HEK293 (cell line): ENCODE measurements around the gene DNMBP.

Source experiments
- ELK4 ChIP-seq: IDR thresholded peaks from 2 replicates; pipeline ENCODE4 v1.6.1; 2011; ENCODE audit warnings: mild to moderate bottlenecking, low read depth, low read length, borderline replicate concordance
- KLF9 ChIP-seq: fragments of 450-650 bp; formaldehyde crosslinking; IDR thresholded peaks from 2 replicates; pipeline ENCODE4 v1.5.1; 2016; ENCODE audit warnings: missing biosample characterization, missing genetic modification characterization, low read depth
- MEIS1 ChIP-seq: sonication (generic); formaldehyde crosslinking; IDR thresholded peaks from 2 replicates; pipeline ENCODE4 v1.8.1; 2022; ENCODE audit warnings: missing genetic modification reagents, mild to moderate bottlenecking, borderline replicate concordance
- ZBTB8A ChIP-seq: fragments of 450-650 bp; formaldehyde crosslinking; IDR thresholded peaks from 2 replicates; pipeline ENCODE4 v1.5.1; 2016; ENCODE audit warnings: missing biosample characterization, missing genetic modification characterization
- ZNF155 ChIP-seq: fragments of 450-650 bp; formaldehyde crosslinking; IDR thresholded peaks from 2 replicates; pipeline ENCODE4 v1.5.1; 2016; ENCODE audit warnings: missing biosample characterization, missing genetic modification characterization
- ZNF274 ChIP-seq, 2 experiments: fragments of 200-500 bp in 1 of 2; fragments of 450-650 bp in 1 of 2; sonication (Bioruptor generic) in 1 of 2; formaldehyde crosslinking in 1 of 2; IDR thresholded peaks; 2 replicates each; pipeline versions ENCODE4 v1.5.1 to v1.6.1; 2014 to 2016; ENCODE audit warnings: borderline replicate concordance in 1 of 2, inconsistent platforms in 1 of 2, low read length in 1 of 2, missing biosample characterization in 1 of 2, missing genetic modification characterization in 1 of 2

DNA sequence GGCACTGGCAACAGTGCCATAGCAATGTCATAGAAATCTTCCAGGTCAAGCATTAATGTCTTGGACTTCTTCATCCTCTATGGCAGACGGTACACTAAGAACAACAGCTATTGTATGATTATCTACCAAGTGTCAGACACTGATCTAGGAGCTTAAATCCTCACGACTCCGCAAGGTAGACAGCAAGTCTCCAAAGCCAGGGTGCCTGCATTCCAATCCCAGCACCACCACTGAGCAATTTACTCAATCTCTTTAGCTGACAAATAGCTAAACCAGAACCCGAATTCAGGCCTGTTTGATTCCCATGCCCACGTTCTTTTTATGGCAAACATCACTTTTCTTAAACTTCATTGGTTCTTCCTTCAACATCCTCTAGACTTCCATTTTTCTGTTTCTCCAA lies 31.8 kb downstream of the DNMBP start:
- no peak for TF ChIP-seq KLF9 (tag by site-specific recombination)
- TF ChIP-seq ZNF274 (IDR thresholded peaks at IDR 0.05; ENCODE audit: low read length): no peak
- TF ChIP-seq ZNF274 (tag by site-specific recombination; IDR thresholded peaks at IDR 0.05; ENCODE audit: borderline replicate concordance): no peak
- TF ChIP-seq ZNF155: no peak
- no peak for TF ChIP-seq ELK4
- TF ChIP-seq MEIS1: no peak
- TF ChIP-seq ZBTB8A (tag by site-specific recombination): no peak
